Liver (tissue), 3 donors: ENCODE data around the gene SLC26A9.

Experiments used
- CTCF ChIP-seq: fragments of 150-350 bp; IDR thresholded peaks from 2 replicates; pipeline ENCODE4 v1.5.1; 2017; ENCODE audit warnings: improper control_type of control experiment, low read depth, low read length; ENCODE audit not compliant: missing input control
- EGR1 ChIP-seq, 2 donors: IDR thresholded peaks; 2 replicates each; pipeline ENCODE4 v1.6.1; 2016 to 2018; ENCODE audit warnings: antibody characterized with exemption in 2 of 2, low read depth in 2 of 2
- FOXA1 ChIP-seq: IDR thresholded peaks from 2 replicates; pipeline ENCODE4 v1.6.1; 2016; ENCODE audit warnings: antibody characterized with exemption
- FOXA2 ChIP-seq: IDR thresholded peaks from 2 replicates; pipeline ENCODE4 v1.6.1; 2016; ENCODE audit warnings: antibody characterized with exemption
- GABPA ChIP-seq, 2 donors: IDR thresholded peaks in 1 of 2; conservative IDR thresholded peaks in 1 of 2; 2 replicates each; pipeline ENCODE4 v1.6.1; 2016; ENCODE audit warnings: antibody characterized with exemption in 2 of 2, mild to moderate bottlenecking in 1 of 2, moderate library complexity in 1 of 2
- JUND ChIP-seq, 2 donors: IDR thresholded peaks; 2 replicates each; pipeline ENCODE4 v1.6.1; 2016; ENCODE audit warnings: antibody characterized with exemption in 2 of 2
- MAX ChIP-seq: IDR thresholded peaks from 2 replicates; pipeline ENCODE4 v1.6.1; 2016; ENCODE audit warnings: antibody characterized with exemption
- RAD21 ChIP-seq, 2 donors: IDR thresholded peaks; 2 replicates each; pipeline ENCODE4 v1.6.1; 2016; ENCODE audit warnings: antibody characterized with exemption in 2 of 2, mild to moderate bottlenecking in 2 of 2
- REST ChIP-seq: IDR thresholded peaks from 2 replicates; pipeline ENCODE4 v1.6.1; 2016; ENCODE audit warnings: antibody characterized with exemption, mild to moderate bottlenecking
- SP1 ChIP-seq: IDR thresholded peaks from 2 replicates; pipeline ENCODE4 v1.6.1; 2018; ENCODE audit warnings: antibody characterized with exemption, mild to moderate bottlenecking
- TAF1 ChIP-seq: conservative IDR thresholded peaks from 2 replicates; pipeline ENCODE4 v1.6.1; 2016; ENCODE audit warnings: antibody characterized with exemption, mild to moderate bottlenecking
- YY1 ChIP-seq: IDR thresholded peaks from 2 replicates; pipeline ENCODE4 v1.6.1; 2016; ENCODE audit warnings: antibody characterized with exemption, mild to moderate bottlenecking
- ZBTB33 ChIP-seq: IDR thresholded peaks from 2 replicates; pipeline ENCODE4 v1.6.1; 2016; ENCODE audit warnings: antibody characterized with exemption
- donor health status: healthy.
- donor health status: healthy.

GRCh38 chr1:205954819-205955404 is 11.7 kb upstream of the SLC26A9 start:
- no peak for TF ChIP-seq CTCF
- TF ChIP-seq TAF1: no peak
- TF ChIP-seq JUND (IDR thresholded peaks at IDR 0.05): no peak
- no peak for TF ChIP-seq SP1
- TF ChIP-seq ZBTB33: no peak
- no peak for TF ChIP-seq FOXA2
- TF ChIP-seq EGR1 (IDR thresholded peaks at IDR 0.05; ENCODE audit: low read depth in 2 of 2): no peak
- no peak for TF ChIP-seq REST
- no peak for TF ChIP-seq FOXA1
- no peak for TF ChIP-seq GABPA (IDR thresholded peaks at IDR 0.05 in 1 of 2, conservative IDR thresholded peaks at IDR 0.05 in 1 of 2)
- no peak for TF ChIP-seq RAD21 (IDR thresholded peaks at IDR 0.05)
- no peak for TF ChIP-seq MAX
- TF ChIP-seq YY1: no peak
